GM12864 (cell line): ENCODE data around the gene UBE3D.
"Not testable (repeated sequence)": the region's sequence is repeated elsewhere in the genome, so short reads cannot be mapped to it uniquely, and the experiment has no call there.

Experiments used
- DNase-seq: peaks from one replicate; pipeline ENCODE4 v3.0.0-alpha.2; 2011; ENCODE audit warnings: low read depth
- H3K4me3 ChIP-seq: 2 replicates; pipeline ENCODE4 v1.5.1; 2011; ENCODE audit warnings: mild to moderate bottlenecking, low read depth, low read length, control low read depth
- TF ChIP-seq, protein P1 (sequence below): IDR thresholded peaks from 2 replicates; pipeline ENCODE4 v1.5.1; 2011; ENCODE audit warnings: low read depth, mild to moderate bottlenecking, moderate library complexity, low read length, control low read depth, inconsistent platforms; ENCODE audit errors: missing control alignments

UBE3D gene

GRCh38 chr6:82902290-82902689, 163.4 kb downstream of the UBE3D start:
- TF ChIP-seq, protein P1, sequence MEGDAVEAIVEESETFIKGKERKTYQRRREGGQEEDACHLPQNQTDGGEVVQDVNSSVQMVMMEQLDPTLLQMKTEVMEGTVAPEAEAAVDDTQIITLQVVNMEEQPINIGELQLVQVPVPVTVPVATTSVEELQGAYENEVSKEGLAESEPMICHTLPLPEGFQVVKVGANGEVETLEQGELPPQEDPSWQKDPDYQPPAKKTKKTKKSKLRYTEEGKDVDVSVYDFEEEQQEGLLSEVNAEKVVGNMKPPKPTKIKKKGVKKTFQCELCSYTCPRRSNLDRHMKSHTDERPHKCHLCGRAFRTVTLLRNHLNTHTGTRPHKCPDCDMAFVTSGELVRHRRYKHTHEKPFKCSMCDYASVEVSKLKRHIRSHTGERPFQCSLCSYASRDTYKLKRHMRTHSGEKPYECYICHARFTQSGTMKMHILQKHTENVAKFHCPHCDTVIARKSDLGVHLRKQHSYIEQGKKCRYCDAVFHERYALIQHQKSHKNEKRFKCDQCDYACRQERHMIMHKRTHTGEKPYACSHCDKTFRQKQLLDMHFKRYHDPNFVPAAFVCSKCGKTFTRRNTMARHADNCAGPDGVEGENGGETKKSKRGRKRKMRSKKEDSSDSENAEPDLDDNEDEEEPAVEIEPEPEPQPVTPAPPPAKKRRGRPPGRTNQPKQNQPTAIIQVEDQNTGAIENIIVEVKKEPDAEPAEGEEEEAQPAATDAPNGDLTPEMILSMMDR = no peak
- no peak overlapping the region for H3K4me3 ChIP-seq
- DNase-seq = no peak

- TF ChIP-seq, protein P1 = no peak
- DNase-seq = no peak
Measured at GRCh38 chr6:82894653-82895259, 170.9 kb downstream of the UBE3D start.

DNA sequence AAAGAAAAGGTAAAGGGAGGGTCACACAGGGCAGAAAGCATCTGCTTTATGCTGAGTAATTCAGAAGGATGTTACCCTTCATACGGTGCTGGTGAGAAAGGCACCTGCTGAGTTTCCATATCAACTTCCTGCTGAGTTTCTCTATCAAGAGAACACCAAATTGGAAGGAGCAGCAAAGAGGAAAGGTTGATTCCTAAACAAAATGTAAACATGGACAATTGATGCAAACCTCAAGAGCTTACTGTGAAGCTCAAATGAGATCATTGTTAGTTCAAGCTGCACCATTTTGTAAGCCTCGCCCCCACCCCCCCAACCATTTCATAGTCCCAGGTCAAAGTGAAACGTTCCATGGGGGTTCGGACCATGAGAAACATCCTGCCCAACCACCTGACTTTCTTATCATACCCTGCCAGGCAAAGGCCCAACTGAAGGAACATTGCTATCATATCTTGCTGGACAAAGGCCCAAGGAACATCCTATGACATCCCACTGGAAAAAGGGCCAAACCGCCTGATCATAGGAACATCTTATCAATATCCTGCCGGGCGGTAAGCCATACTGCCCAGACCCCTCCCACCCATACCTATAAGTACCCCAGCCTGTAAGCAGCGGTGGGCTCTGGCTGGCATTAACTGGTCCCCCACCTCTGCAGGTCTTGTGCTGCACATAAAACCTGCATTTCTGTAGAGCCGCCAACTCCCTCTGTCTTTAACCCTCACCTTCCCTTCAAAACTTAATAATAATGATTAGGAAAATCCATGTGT, 171.6 kb downstream of the UBE3D start:
- TF ChIP-seq, protein P1 = no peak
- H3K4me3 ChIP-seq = no peak overlapping the region
- DNase-seq = no peak

More at GRCh38 chr6:82894653-82895259, 170.9 kb downstream of the UBE3D start:
- H3K4me3 ChIP-seq = no peak overlapping the region

DNA sequence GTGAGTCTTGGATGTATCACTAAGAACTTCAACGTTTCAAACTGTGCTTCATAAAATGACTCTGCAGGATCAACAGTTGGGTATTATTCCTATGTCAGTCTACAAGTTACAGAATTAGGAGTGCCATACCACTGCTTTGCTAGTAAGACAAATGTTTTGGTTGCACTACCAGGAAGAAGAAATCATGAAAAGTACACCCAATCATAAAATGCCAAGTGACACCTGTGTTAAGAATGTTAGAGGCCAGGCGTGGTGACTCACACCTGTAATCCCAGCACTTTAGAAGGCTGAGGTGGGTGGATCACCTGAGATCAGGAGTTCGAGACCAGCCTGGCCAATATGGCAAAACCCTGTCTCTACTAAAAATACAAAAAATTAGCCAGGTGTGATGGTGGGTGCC, 174.1 kb downstream of the UBE3D start:
- not testable (repeated sequence) for DNase-seq, H3K4me3 ChIP-seq

GRCh38 chr6:82891076-82891475, 174.6 kb downstream of the UBE3D start:
- TF ChIP-seq, protein P1 = no peak
- no peak for DNase-seq
- no peak overlapping the region for H3K4me3 ChIP-seq

GRCh38 chr6:82890240-82890639, 175.4 kb downstream of the UBE3D start:
- TF ChIP-seq, protein P1 = no peak
- no peak overlapping the region for H3K4me3 ChIP-seq
- DNase-seq = no peak

GRCh38 chr6:82889143-82889542, 176.5 kb downstream of the UBE3D start:
- no peak overlapping the region for H3K4me3 ChIP-seq
- no peak for DNase-seq
- TF ChIP-seq, protein P1 = no peak
